Esophagus muscularis mucosa (tissue), 3 donors: Measurements from ENCODE around the gene MYO19.

Experiments used
- POLR2A ChIP-seq: fragments of 450-650 bp; IDR thresholded peaks from one replicate; pipeline ENCODE4 v1.6.1; 2017; ENCODE audit warnings: antibody characterized with exemption, moderate library complexity, mild to moderate bottlenecking, low read depth
- TF ChIP-seq, protein P1 (sequence below), 3 experiments: fragments of 200-600 bp in 2 of 3; fragments of 450-650 bp in 1 of 3; sonication (generic) in 2 of 3; IDR thresholded peaks; one replicate each; pipeline ENCODE4 v1.5.1; 2017 to 2019; ENCODE audit warnings: antibody characterized with exemption in 3 of 3, mild to moderate bottlenecking in 2 of 3, moderate library complexity in 1 of 3

DNA sequence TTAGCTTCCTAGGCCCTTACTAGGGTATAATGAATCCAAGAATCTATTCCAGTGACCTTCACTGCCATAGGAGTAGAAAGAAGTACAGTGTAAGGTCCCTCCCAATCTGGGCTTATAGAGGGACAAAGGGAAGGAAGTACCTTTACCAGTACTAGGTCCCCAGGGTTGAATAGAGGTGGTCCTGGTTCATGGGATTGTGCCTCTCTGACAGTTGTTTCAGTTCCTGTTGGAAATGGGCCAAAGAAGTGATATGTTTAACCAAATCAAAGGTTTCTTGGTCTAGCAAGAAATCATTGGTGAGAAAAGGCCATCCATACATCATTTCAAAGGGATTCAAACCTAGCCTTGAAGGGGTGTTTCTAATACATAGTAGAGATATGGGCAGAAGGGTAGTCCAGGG is 64.2 kb downstream of the MYO19 start:
- no peak for TF ChIP-seq POLR2A
- TF ChIP-seq, protein P1, sequence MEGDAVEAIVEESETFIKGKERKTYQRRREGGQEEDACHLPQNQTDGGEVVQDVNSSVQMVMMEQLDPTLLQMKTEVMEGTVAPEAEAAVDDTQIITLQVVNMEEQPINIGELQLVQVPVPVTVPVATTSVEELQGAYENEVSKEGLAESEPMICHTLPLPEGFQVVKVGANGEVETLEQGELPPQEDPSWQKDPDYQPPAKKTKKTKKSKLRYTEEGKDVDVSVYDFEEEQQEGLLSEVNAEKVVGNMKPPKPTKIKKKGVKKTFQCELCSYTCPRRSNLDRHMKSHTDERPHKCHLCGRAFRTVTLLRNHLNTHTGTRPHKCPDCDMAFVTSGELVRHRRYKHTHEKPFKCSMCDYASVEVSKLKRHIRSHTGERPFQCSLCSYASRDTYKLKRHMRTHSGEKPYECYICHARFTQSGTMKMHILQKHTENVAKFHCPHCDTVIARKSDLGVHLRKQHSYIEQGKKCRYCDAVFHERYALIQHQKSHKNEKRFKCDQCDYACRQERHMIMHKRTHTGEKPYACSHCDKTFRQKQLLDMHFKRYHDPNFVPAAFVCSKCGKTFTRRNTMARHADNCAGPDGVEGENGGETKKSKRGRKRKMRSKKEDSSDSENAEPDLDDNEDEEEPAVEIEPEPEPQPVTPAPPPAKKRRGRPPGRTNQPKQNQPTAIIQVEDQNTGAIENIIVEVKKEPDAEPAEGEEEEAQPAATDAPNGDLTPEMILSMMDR (IDR thresholded peaks at IDR 0.05): no peak
